HG02840 (cell line): ENCODE results near the gene DIPK1C.

Experiments
- ATAC-seq: cut with Tn5 transposase; IDR thresholded peaks from one replicate; pipeline ENCODE4 v1.9.1; 2021; ENCODE audit warnings: mild to moderate bottlenecking, moderate library complexity, moderate number of reproducible peaks; ENCODE audit not compliant: unreplicated experiment, low FRiP score

Gene DIPK1C

GRCh38 chr18:74395006-74395405 lies 62.1 kb downstream of the DIPK1C start:
- no peak for ATAC-seq

GRCh38 chr18:74392323-74392722 lies 64.8 kb downstream of the DIPK1C start:
- ATAC-seq, result no peak

- ATAC-seq, result no peak
Measured at GRCh38 chr18:74390900-74391299, 66.2 kb downstream of the DIPK1C start.

- no peak for ATAC-seq
Measured at GRCh38 chr18:74389991-74390390, 67.1 kb downstream of the DIPK1C start.

GRCh38 chr18:74389171-74389927 lies 67.8 kb downstream of the DIPK1C start:
- no peak for ATAC-seq

GRCh38 chr18:74388227-74388626 lies 68.9 kb downstream of the DIPK1C start:
- no peak for ATAC-seq

GRCh38 chr18:74387383-74387782 lies 69.7 kb downstream of the DIPK1C start:
- no peak for ATAC-seq
